ENCODE measurements around the gene AEN. TPM values are rescaled to one million over a fixed set of nuclear protein-coding genes. Genes with fewer than 3 reads are reported as not detected.

The AEN gene
- total RNA-seq, 1 experiment from 2014 or later: 36.2 TPM

DNA sequence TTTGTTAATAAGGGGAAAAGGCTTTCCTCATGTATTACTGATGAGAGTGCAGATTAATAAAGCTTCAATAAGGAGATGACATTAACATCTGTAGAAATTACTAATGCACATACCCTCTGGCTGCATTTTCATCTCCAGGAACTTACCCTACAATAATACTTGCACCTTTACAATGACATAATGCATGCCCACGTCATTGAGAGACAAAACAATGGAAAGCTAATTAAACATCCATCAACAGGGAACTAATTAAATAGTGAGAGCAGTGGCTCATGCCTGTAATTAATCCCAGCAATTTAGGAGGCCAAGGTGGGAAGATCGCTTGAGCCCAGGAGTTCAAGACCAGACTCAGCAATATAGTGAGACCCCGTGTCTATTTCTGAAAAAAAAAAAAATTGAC, 41.8 kb upstream of the AEN start:
- Histone ChIP-seq H3K4me1 (ENCODE audit: control insufficient read depth in 1 of 2, insufficient read depth in 2 of 2, low read length in 2 of 2) (no peaks in the 10 kb centered on the region), H3K9me2 (ENCODE audit: insufficient read depth) (no peaks in the 10 kb centered on the region), H3K9me3 (ENCODE audit: control insufficient read depth in 1 of 2, insufficient read depth in 1 of 2, low read depth in 1 of 2, low read length in 2 of 2) (no peaks in the 10 kb centered on the region), H3K27ac (ENCODE audit: low read depth, low read length) (no peak overlapping the region), H4K20me1 (ENCODE audit: insufficient read depth) (no peaks in the 10 kb centered on the region), H3K4me2 (ENCODE audit: low read length) (no peak overlapping the region), H2AFZ (ENCODE audit: low read depth, low read length, poor library complexity, severe bottlenecking) (no peak overlapping the region), H3K4me3 (replicated peaks in 1 of 2; ENCODE audit: low read depth in 1 of 2, low read length in 2 of 2) (no peak overlapping the region), H3K9ac (ENCODE audit: low read length) (no peak overlapping the region), H3K27me3 (ENCODE audit: insufficient read depth, low read length) (peaks cover 3% of the 10 kb centered on the region; the same call in 1 of the 2 replicates), H3K79me2 (ENCODE audit: insufficient read depth, low read length) (no peaks in the 10 kb centered on the region), H3K36me3 (ENCODE audit: control insufficient read depth in 1 of 2, insufficient read depth in 2 of 2, low read length in 2 of 2) (no peaks in the 10 kb centered on the region)
- POLR2A ChIA-PET: no interaction called here
- intact Hi-C loops (cut with micrococcal nuclease): no loop called here
- no peak for ATAC-seq
- DNase-seq (ENCODE audit: low read depth, low spot score): no peak
- BruUV-seq (replicated peaks): no TSS peak
- TF ChIP-seq SRF (IDR thresholded peaks at IDR 0.05; ENCODE audit: low read depth) (no peak), EZH2 (IDR thresholded peaks at IDR 0.05) (no peak), RAD21 (IDR thresholded peaks at IDR 0.05; ENCODE audit: low read depth) (no peak), EZH2phosphoT487 (IDR thresholded peaks at IDR 0.05; ENCODE audit: borderline replicate concordance) (no peak), YY1 (IDR thresholded peaks at IDR 0.05; ENCODE audit: extremely low read depth, insufficient replicate concordance, low read depth, low read length) (no peak), TCF7L2 (IDR thresholded peaks at IDR 0.05; ENCODE audit: borderline replicate concordance, extremely low read depth, insufficient read depth, insufficient read length) (no peak), FOSL1 (IDR thresholded peaks at IDR 0.05; ENCODE audit: low read depth) (no peak), ZNF274 (IDR thresholded peaks at IDR 0.05; ENCODE audit: low read depth, low read length) (no peak), SP1 (IDR thresholded peaks at IDR 0.05; ENCODE audit: low read depth) (no peak), ELF1 (IDR thresholded peaks at IDR 0.05; ENCODE audit: borderline replicate concordance, low read depth) (no peak), EGR1 (IDR thresholded peaks at IDR 0.05; ENCODE audit: low read depth) (no peak), JUND (IDR thresholded peaks at IDR 0.05) (no peak), ZFX (IDR thresholded peaks at IDR 0.05) (no peak), POLR2AphosphoS5 (IDR thresholded peaks at IDR 0.05; ENCODE audit: low read depth, low read length) (no peak), SIN3A (IDR thresholded peaks at IDR 0.05; ENCODE audit: low read depth) (no peak), CBX3 (IDR thresholded peaks at IDR 0.05; ENCODE audit: low read depth) (no peak)
- TF ChIP-seq, protein P1, sequence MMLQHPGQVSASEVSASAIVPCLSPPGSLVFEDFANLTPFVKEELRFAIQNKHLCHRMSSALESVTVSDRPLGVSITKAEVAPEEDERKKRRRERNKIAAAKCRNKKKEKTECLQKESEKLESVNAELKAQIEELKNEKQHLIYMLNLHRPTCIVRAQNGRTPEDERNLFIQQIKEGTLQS (IDR thresholded peaks at IDR 0.05): no peak
- TF ChIP-seq, protein P2, sequence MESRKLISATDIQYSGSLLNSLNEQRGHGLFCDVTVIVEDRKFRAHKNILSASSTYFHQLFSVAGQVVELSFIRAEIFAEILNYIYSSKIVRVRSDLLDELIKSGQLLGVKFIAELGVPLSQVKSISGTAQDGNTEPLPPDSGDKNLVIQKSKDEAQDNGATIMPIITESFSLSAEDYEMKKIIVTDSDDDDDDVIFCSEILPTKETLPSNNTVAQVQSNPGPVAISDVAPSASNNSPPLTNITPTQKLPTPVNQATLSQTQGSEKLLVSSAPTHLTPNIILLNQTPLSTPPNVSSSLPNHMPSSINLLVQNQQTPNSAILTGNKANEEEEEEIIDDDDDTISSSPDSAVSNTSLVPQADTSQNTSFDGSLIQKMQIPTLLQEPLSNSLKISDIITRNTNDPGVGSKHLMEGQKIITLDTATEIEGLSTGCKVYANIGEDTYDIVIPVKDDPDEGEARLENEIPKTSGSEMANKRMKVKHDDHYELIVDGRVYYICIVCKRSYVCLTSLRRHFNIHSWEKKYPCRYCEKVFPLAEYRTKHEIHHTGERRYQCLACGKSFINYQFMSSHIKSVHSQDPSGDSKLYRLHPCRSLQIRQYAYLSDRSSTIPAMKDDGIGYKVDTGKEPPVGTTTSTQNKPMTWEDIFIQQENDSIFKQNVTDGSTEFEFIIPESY (IDR thresholded peaks at IDR 0.05; ENCODE audit: extremely low read depth, insufficient replicate concordance, low read length): no peak
- TF ChIP-seq, protein P3, sequence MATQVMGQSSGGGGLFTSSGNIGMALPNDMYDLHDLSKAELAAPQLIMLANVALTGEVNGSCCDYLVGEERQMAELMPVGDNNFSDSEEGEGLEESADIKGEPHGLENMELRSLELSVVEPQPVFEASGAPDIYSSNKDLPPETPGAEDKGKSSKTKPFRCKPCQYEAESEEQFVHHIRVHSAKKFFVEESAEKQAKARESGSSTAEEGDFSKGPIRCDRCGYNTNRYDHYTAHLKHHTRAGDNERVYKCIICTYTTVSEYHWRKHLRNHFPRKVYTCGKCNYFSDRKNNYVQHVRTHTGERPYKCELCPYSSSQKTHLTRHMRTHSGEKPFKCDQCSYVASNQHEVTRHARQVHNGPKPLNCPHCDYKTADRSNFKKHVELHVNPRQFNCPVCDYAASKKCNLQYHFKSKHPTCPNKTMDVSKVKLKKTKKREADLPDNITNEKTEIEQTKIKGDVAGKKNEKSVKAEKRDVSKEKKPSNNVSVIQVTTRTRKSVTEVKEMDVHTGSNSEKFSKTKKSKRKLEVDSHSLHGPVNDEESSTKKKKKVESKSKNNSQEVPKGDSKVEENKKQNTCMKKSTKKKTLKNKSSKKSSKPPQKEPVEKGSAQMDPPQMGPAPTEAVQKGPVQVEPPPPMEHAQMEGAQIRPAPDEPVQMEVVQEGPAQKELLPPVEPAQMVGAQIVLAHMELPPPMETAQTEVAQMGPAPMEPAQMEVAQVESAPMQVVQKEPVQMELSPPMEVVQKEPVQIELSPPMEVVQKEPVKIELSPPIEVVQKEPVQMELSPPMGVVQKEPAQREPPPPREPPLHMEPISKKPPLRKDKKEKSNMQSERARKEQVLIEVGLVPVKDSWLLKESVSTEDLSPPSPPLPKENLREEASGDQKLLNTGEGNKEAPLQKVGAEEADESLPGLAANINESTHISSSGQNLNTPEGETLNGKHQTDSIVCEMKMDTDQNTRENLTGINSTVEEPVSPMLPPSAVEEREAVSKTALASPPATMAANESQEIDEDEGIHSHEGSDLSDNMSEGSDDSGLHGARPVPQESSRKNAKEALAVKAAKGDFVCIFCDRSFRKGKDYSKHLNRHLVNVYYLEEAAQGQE (IDR thresholded peaks at IDR 0.05; ENCODE audit: low read depth): no peak
- RAD21 ChIA-PET (ENCODE audit: low non-redundant PET in 1 of 2, low total read pairs in 2 of 2, uncharacterized antibody in 2 of 2, unreplicated experiment in 2 of 2): no interaction called here
- CTCF ChIA-PET: no interaction called here
